ENCODE data around the gene SIL1. TPM values are rescaled to one million over a fixed set of nuclear protein-coding genes. Genes with fewer than 3 reads are reported as not detected.

Gene SIL1
- polyA plus RNA-seq (2011; rRNA removed) (28.5 and 45.5 TPM in 2 replicates), polyA plus RNA-seq (2017; fragmentation: RNase III; extraction: RNeasy Plus Mini Kit Qiagen cat#74134 plus additional on column Dnase treatment) (23.0 to 31.7 TPM (median 27.6 TPM) in 3 replicates), polyA minus RNA-seq (2011; rRNA and poly(A)+ RNA removed) (23.8 and 24.8 TPM in 2 replicates)
- 33.5 and 38.8 TPM in 2 replicates for polyA plus RNA-seq (2012; cell fraction: cytosol; rRNA removed)
- polyA plus RNA-seq (2012; cell fraction: nucleus; rRNA removed) = 45.6 and 67.8 TPM in 2 replicates

GRCh38 chr5:139197710-139198669, at the start of gene SIL1:
TSS of gene SIL1 (minus strand) at chr5:139198368. CDS start at chr5:139127843, 70,525 bp downstream.
- peak; percentile 98 to 99 for ATAC-seq
- H3K4me2 ChIP-seq = peak within 1 kb of the TSS; percentile 93
- H3K4me3 ChIP-seq = peak within 1 kb of the TSS; percentile 83
- POLR2A ChIA-PET = interaction anchor here (0.6 to 1.3 kb wide), 15 partner anchors 10 to 666 kb away, joined by 3 to 7 read pairs (median 3); partner anchors contain the start of gene HSPA9
- 6% methylated on average over 24 of the region's 61 CpGs for WGBS (ENCODE audit: missing lambda C conversion rate)
- peak within 1 kb of the TSS; percentile 94 to 96 for H3K27ac ChIP-seq
- no peak for FAIRE-seq
- TF ChIP-seq BCL3 (IDR thresholded peaks at IDR 0.05) (peak; percentile 79), HOXB5 (CRISPR knock-in tag; IDR thresholded peaks at IDR 0.05) (0 out of 2 replicates have a peak, but pooled peaks have one; percentile 27), RNF2 (IDR thresholded peaks at IDR 0.05; ENCODE audit: borderline replicate concordance, low read depth) (no peak), JUN (IDR thresholded peaks at IDR 0.05) (peak; percentile 75 to 77; a peak in 4 of 5 replicates), E2F6 (IDR thresholded peaks at IDR 0.05; ENCODE audit: borderline replicate concordance, low read depth) (peak; percentile 82), MAX (IDR thresholded peaks at IDR 0.05) (peak; percentile 90), PHF8 (IDR thresholded peaks at IDR 0.05; ENCODE audit: borderline replicate concordance, low read depth) (peak; percentile 99), POLR2A (IDR thresholded peaks at IDR 0.05; ENCODE audit: low read length) (peak; percentile 91), ZFP36 (IDR thresholded peaks at IDR 0.05; ENCODE audit: borderline replicate concordance, partially characterized antibody) (no peak), MAZ (IDR thresholded peaks at IDR 0.05; ENCODE audit: borderline replicate concordance, low read depth, low read length) (peak; percentile 88; the same call in 1 of the 2 replicates), USF2 (IDR thresholded peaks at IDR 0.05) (no peak), ATOH8 (CRISPR knock-in tag; IDR thresholded peaks at IDR 0.05; ENCODE audit: low read depth) (no peak), TFCP2L1 (CRISPR knock-in tag; IDR thresholded peaks at IDR 0.05) (no peak), RARB (CRISPR knock-in tag; IDR thresholded peaks at IDR 0.05) (no peak), HEYL (CRISPR knock-in tag; IDR thresholded peaks at IDR 0.05) (no peak), ELK1 (IDR thresholded peaks at IDR 0.05; ENCODE audit: low read depth, low read length) (no peak), MYC (IDR thresholded peaks at IDR 0.05; ENCODE audit: borderline replicate concordance, low read length) (0 out of 2 replicates have a peak, but pooled peaks have one; percentile 37), EP300 (IDR thresholded peaks at IDR 0.05) (no peak), BHLHE40 (IDR thresholded peaks at IDR 0.05; ENCODE audit: low read depth, low read length) (peak; percentile 63; the same call in 1 of the 2 replicates), TP53 (CRISPR knock-in tag; IDR thresholded peaks at IDR 0.05) (0 out of 2 replicates have a peak, but pooled peaks have one; percentile 24), RFX5 (IDR thresholded peaks at IDR 0.05) (no peak)
- CTCF ChIA-PET = interaction anchor here (1.0 kb wide), 1 partner anchor 11 kb away, joined by 3 read pairs; no protein-coding TSS in a partner anchor
- no peaks in the 10 kb centered on the region for H3K9me3 ChIP-seq
- DNase-seq (ENCODE audit: low read depth in 1 of 2, low spot score in 1 of 2) = peak; percentile 85 to 93
- peaks cover 11% of the 10 kb centered on the region; the same call in 1 of the 3 replicates for H3K4me1 ChIP-seq

All from A549 (cell line).